BLaER1 (cell line): Measurements from ENCODE around the gene STIMATE.

Experiments used
- H3K27ac ChIP-seq: shearing (Covaris generic); formaldehyde crosslinking; 2 replicates; pipeline ENCODE4 v1.8.1; 2022
- H3K27me3 ChIP-seq: shearing (Covaris generic); formaldehyde crosslinking; 2 replicates; pipeline ENCODE4 v1.8.1; 2022
- H3K36me3 ChIP-seq: shearing (Covaris generic); formaldehyde crosslinking; 2 replicates; pipeline ENCODE4 v1.8.1; 2022
- H3K4me1 ChIP-seq: shearing (Covaris generic); formaldehyde crosslinking; 2 replicates; pipeline ENCODE4 v1.8.1; 2022
- H3K4me2 ChIP-seq: shearing (Covaris generic); formaldehyde crosslinking; 2 replicates; pipeline ENCODE4 v1.8.1; 2022
- H3K4me3 ChIP-seq: shearing (Covaris generic); formaldehyde crosslinking; 2 replicates; pipeline ENCODE4 v1.8.1; 2022
- H3K9ac ChIP-seq: shearing (Covaris generic); formaldehyde crosslinking; 2 replicates; pipeline ENCODE4 v1.8.1; 2022
- H3K9me3 ChIP-seq: shearing (Covaris generic); formaldehyde crosslinking; 2 replicates; pipeline ENCODE4 v1.8.1; 2022
- H4K20me1 ChIP-seq: shearing (Covaris generic); formaldehyde crosslinking; 2 replicates; pipeline ENCODE4 v1.8.1; 2022
- Cebpa-rat ChIP-seq: shearing (Covaris generic); IDR thresholded peaks from 2 replicates; pipeline ENCODE4 v1.8.1; 2022

The STIMATE gene

GRCh38 chr3:52886049-52886730 is 11.2 kb downstream of the STIMATE start:
- Histone ChIP-seq H3K4me1 (peaks cover 2% of the 10 kb centered on the region), H3K36me3 (peaks cover 54% of the 10 kb centered on the region), H3K9ac (no peak overlapping the region), H3K9me3 (peaks cover 22% of the 10 kb centered on the region), H3K4me3 (no peak overlapping the region), H3K4me2 (no peak overlapping the region), H4K20me1 (peaks cover 66% of the 10 kb centered on the region; the same call in 1 of the 2 replicates), H3K27ac (no peak overlapping the region), H3K27me3 (no peaks in the 10 kb centered on the region; the same call in 1 of the 2 replicates)
- TF ChIP-seq Cebpa-rat, result no peak

DNA sequence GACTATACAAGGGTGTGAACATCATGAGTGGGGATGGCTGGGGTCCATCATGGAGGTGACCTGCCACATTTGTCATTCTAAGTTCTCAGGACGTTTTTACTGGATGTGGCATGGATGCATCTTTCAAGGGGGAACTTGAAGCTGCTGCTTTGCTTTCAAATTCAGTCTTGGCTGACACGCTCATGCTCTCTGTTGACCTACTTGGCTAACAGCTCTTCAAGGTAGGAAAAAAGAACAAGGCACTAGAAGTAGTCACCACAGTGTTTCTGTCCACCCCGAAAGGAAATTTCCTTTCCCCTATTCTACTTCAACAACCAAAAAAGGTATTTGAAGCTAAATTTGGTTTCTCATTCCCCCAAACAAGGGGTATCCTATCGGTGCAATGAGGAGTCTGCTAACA is 15.0 kb downstream of the STIMATE start:
- peaks cover 22% of the 10 kb centered on the region for H3K9me3 ChIP-seq
- H3K4me1 ChIP-seq, result no peaks in the 10 kb centered on the region
- no peak overlapping the region for H3K9ac ChIP-seq
- H3K4me2 ChIP-seq, result no peak overlapping the region
- no peak for TF ChIP-seq Cebpa-rat
- peaks cover 52% of the 10 kb centered on the region; the same call in 1 of the 2 replicates for H4K20me1 ChIP-seq
- H3K27me3 ChIP-seq, result no peaks in the 10 kb centered on the region
- no peak overlapping the region for H3K27ac ChIP-seq
- no peak overlapping the region for H3K4me3 ChIP-seq
- peaks cover 62% of the 10 kb centered on the region for H3K36me3 ChIP-seq

GRCh38 chr3:52881871-52882270 is 15.5 kb downstream of the STIMATE start:
- H3K4me3 ChIP-seq, result no peak overlapping the region
- H3K27ac ChIP-seq, result no peak overlapping the region
- peaks cover 22% of the 10 kb centered on the region for H3K9me3 ChIP-seq

GRCh38 chr3:52880474-52880873 is 16.9 kb downstream of the STIMATE start:
- Histone ChIP-seq H3K9ac (no peak overlapping the region), H3K9me3 (peaks cover 14% of the 10 kb centered on the region), H3K4me3 (no peak overlapping the region), H3K27ac (no peak overlapping the region), H3K27me3 (no peaks in the 10 kb centered on the region), H4K20me1 (peaks cover 53% of the 10 kb centered on the region), H3K36me3 (peaks cover 52% of the 10 kb centered on the region), H3K4me1 (no peaks in the 10 kb centered on the region), H3K4me2 (no peak overlapping the region)
- no peak for TF ChIP-seq Cebpa-rat

More at GRCh38 chr3:52881871-52882270, 15.5 kb downstream of the STIMATE start:
- Histone ChIP-seq H3K27me3 (no peaks in the 10 kb centered on the region), H3K4me1 (no peaks in the 10 kb centered on the region), H3K9ac (no peak overlapping the region), H4K20me1 (peaks cover 52% of the 10 kb centered on the region; the same call in 1 of the 2 replicates), H3K36me3 (peaks cover 66% of the 10 kb centered on the region), H3K4me2 (no peak overlapping the region)
- TF ChIP-seq Cebpa-rat, result no peak

- H3K9ac ChIP-seq, result no peak overlapping the region
- H3K4me3 ChIP-seq, result no peak overlapping the region
- TF ChIP-seq Cebpa-rat, result no peak
- no peak overlapping the region for H3K4me2 ChIP-seq
- H3K27me3 ChIP-seq, result no peaks in the 10 kb centered on the region
- H3K9me3 ChIP-seq, result peaks cover 10% of the 10 kb centered on the region
- peaks cover 4% of the 10 kb centered on the region; the same call in 1 of the 2 replicates for H3K4me1 ChIP-seq
- peaks cover 58% of the 10 kb centered on the region for H4K20me1 ChIP-seq
- H3K36me3 ChIP-seq, result peaks cover 49% of the 10 kb centered on the region
- no peak overlapping the region for H3K27ac ChIP-seq
These were observed 17.3 kb downstream of the STIMATE start for GRCh38 chr3:52880047-52880446.

DNA sequence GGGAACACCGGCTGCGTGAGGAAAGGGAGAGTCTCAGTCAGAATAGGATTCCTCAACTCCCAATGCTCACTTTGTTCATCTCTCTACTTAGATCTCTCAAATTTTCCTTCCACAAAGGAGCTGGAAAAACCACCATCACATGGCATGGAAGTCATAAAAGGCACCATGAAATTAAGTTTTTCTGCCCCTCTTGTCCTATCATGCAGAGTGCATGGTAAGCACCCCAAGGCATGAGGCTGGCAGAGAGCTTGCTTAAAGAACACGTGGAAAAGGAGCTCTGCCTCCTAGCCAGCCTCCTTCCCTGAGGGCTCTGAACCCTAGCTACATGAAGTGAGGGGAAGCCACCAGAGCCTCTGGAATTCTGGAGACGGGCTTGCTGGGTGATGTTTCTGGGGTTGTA is 17.8 kb downstream of the STIMATE start:
- TF ChIP-seq Cebpa-rat, result no peak
- H3K36me3 ChIP-seq, result peaks cover 45% of the 10 kb centered on the region

GRCh38 chr3:52879090-52879489 is 18.3 kb downstream of the STIMATE start:
- Histone ChIP-seq H3K9ac (no peak overlapping the region), H3K27me3 (no peaks in the 10 kb centered on the region), H3K4me1 (peaks cover 13% of the 10 kb centered on the region), H3K4me3 (no peak overlapping the region), H3K4me2 (no peak overlapping the region), H3K36me3 (peaks cover 41% of the 10 kb centered on the region), H3K27ac (no peak overlapping the region), H4K20me1 (peaks cover 66% of the 10 kb centered on the region), H3K9me3 (0 out of 2 replicates have a peak, but pooled peaks cover under 1% of the 10 kb centered on the region)
- no peak for TF ChIP-seq Cebpa-rat

More for the DNA sequence above, 17.8 kb downstream of the STIMATE start:
- Histone ChIP-seq H3K4me3 (no peak overlapping the region), H3K9me3 (peaks cover 5% of the 10 kb centered on the region; the same call in 1 of the 2 replicates), H3K9ac (no peak overlapping the region), H4K20me1 (peaks cover 62% of the 10 kb centered on the region), H3K4me2 (no peak overlapping the region), H3K27ac (no peak overlapping the region), H3K27me3 (no peaks in the 10 kb centered on the region), H3K4me1 (peaks cover 9% of the 10 kb centered on the region)

DNA sequence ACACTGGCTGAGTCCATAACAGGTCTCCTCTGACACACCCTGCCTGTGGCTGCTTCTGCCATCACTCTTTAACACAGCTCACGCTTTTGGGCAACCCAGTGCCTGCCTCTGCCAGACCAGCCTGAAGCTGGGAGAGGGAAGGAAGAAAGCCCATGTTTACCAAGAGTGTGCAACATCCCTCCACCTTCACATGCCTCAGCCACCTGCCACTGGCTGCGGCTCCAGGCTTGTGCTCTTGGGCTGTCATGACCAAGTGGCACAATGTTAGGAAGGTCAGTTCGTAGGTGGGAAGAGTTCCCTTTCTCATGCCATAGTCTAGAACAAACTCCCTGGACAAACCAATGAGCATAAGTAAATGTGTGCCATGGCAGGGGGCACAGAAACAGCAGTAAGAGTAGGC is 20.3 kb downstream of the STIMATE start:
- Histone ChIP-seq H3K27ac (no peak overlapping the region), H3K9me3 (no peaks in the 10 kb centered on the region), H3K27me3 (no peaks in the 10 kb centered on the region), H3K4me2 (no peak overlapping the region), H3K36me3 (peaks cover 34% of the 10 kb centered on the region), H3K4me3 (no peak overlapping the region), H4K20me1 (peaks cover 69% of the 10 kb centered on the region), H3K9ac (no peak overlapping the region), H3K4me1 (peaks cover 16% of the 10 kb centered on the region)
- TF ChIP-seq Cebpa-rat, result no peak

- H3K4me3 ChIP-seq, result no peak overlapping the region
- H3K27me3 ChIP-seq, result no peaks in the 10 kb centered on the region
- TF ChIP-seq Cebpa-rat, result no peak
- H3K4me1 ChIP-seq, result peaks cover 37% of the 10 kb centered on the region
- no peaks in the 10 kb centered on the region for H3K9me3 ChIP-seq
- H3K27ac ChIP-seq, result no peak overlapping the region
- peaks cover 72% of the 10 kb centered on the region for H4K20me1 ChIP-seq
- H3K36me3 ChIP-seq, result peaks cover 35% of the 10 kb centered on the region
- no peak overlapping the region for H3K4me2 ChIP-seq
- no peak overlapping the region for H3K9ac ChIP-seq
These were observed 22.3 kb downstream of the STIMATE start for GRCh38 chr3:52874864-52875587.

DNA sequence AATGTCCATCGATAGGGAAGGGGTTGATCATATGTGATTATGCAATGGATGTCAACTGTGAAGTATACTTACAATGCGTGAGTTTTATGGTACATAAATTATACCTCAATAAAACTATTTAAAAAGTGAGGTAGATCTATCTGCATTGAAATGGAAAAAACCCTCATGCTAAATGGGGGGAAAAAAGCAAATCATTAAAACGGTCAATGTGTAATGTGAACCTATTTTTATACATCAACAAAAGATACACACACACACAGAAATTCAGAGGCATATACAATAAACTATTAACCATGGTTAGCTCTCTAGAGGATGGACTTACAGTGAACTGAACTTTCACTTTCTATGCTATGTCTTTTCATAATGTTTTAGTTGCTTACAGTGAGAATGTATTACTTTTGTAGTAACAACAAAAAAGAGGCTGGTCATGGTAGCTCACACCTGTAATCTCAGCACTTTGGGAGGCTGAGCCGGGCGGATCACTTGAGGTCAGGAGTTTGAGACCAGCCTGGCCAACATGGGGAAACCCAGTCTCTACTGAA is 23.1 kb downstream of the STIMATE start:
- Histone ChIP-seq H3K4me3 (no peak overlapping the region), H3K9ac (no peak overlapping the region), H3K4me1 (peaks cover 42% of the 10 kb centered on the region), H3K4me2 (no peak overlapping the region), H3K9me3 (no peaks in the 10 kb centered on the region), H3K36me3 (peaks cover 27% of the 10 kb centered on the region), H4K20me1 (peaks cover 73% of the 10 kb centered on the region), H3K27ac (no peak overlapping the region), H3K27me3 (no peaks in the 10 kb centered on the region)
- TF ChIP-seq Cebpa-rat, result no peak
